KOPT-K1 (cell line): ENCODE results near the gene C12orf54.

Source experiments
- H3K27ac ChIP-seq: fragments of 200-600 bp; sonication (generic); 2 replicates; pipeline ENCODE4 v1.5.1; 2016; ENCODE audit warnings: antibody characterized with exemption, mild to moderate bottlenecking, low read depth, low read length; ENCODE audit not compliant: poor library complexity, severe bottlenecking
- H3K36me3 ChIP-seq: fragments of 200-600 bp; sonication (generic); 2 replicates; pipeline ENCODE4 v1.5.1; 2017; ENCODE audit warnings: antibody characterized with exemption, mild to moderate bottlenecking, low read length, moderate library complexity; ENCODE audit not compliant: insufficient read depth
- H3K9me3 ChIP-seq: fragments of 200-600 bp; sonication (generic); 2 replicates; pipeline ENCODE4 v1.5.1; 2017; ENCODE audit warnings: antibody characterized with exemption, low read length, mild to moderate bottlenecking; ENCODE audit not compliant: insufficient read depth, poor library complexity, severe bottlenecking

Gene C12orf54

GRCh38 chr12:48542300-48542928 lies 60.1 kb downstream of the C12orf54 start:
- H3K36me3 ChIP-seq, result no peaks in the 10 kb centered on the region
- H3K9me3 ChIP-seq, result no peaks in the 10 kb centered on the region
- H3K27ac ChIP-seq, result no peak overlapping the region

- Histone ChIP-seq H3K27ac (no peak overlapping the region), H3K36me3 (no peaks in the 10 kb centered on the region), H3K9me3 (no peaks in the 10 kb centered on the region)
Measured at GRCh38 chr12:48545833-48546469, 63.7 kb downstream of the C12orf54 start.
